IMR-90 (cell line): ENCODE results near the gene HPS4. TPM values are rescaled to one million over a fixed set of nuclear protein-coding genes. Genes with fewer than 3 reads are reported as not detected.

ENCODE experiments used
- ATAC-seq: fragments of 200-7000 bp; cut with Tn5 transposase; 2 replicates; pipeline ENCODE4 v1.9.1; 2020; ENCODE audit warnings: low read depth, mild to moderate bottlenecking, moderate library complexity
- BruUV-seq: library from RNA; stranded (reverse); fragments of 400-500 nt; replicated peaks from 2 replicates; lab custom pipeline; 2021; lab: Mats Ljungman, UMichigan
- CTCF ChIA-PET: fragments of 300-600 bp; formaldehyde crosslinking; extraction: SDS; loops from one replicate; lab custom pipeline; 2021; ENCODE audit warnings: antibody characterized with exemption; lab: Yijun Ruan, JAX
- POLR2A ChIA-PET: fragments of 300-600 bp; sonication (Branson Sonifier 250); formaldehyde crosslinking; loops from one replicate; lab custom pipeline; 2022; ENCODE audit warnings: antibody characterized with exemption; ENCODE audit not compliant: unreplicated experiment; lab: Charles Lee
- DNase-seq: peaks from one replicate; pipeline ENCODE4 v3.0.0; 2013
- H2AFZ ChIP-seq: replicated peaks from 2 replicates; pipeline ENCODE3; 2013; ENCODE audit warnings: low read length, mild to moderate bottlenecking; ENCODE audit not compliant: poor library complexity
- H2AK5ac ChIP-seq: 2 replicates; pipeline ENCODE4 v1.6.1; 2013; ENCODE audit warnings: low read depth, low read length, inconsistent platforms
- H2AK9ac ChIP-seq: replicated peaks from 2 replicates; pipeline ENCODE3; 2013; ENCODE audit warnings: mild to moderate bottlenecking, low read depth, low read length, moderate library complexity; ENCODE audit not compliant: poor library complexity
- H2BK120ac ChIP-seq: 2 replicates; pipeline ENCODE4 v1.6.1; 2013; ENCODE audit warnings: low read depth, low read length, inconsistent platforms
- H2BK15ac ChIP-seq: 3 replicates; pipeline ENCODE4 v1.6.1; 2013; ENCODE audit warnings: low read depth, low read length, inconsistent platforms
- H2BK20ac ChIP-seq: 2 replicates; pipeline ENCODE4 v1.6.1; 2013; ENCODE audit warnings: low read depth, mild to moderate bottlenecking, inconsistent platforms, low read length, moderate library complexity
- H2BK5ac ChIP-seq: 2 replicates; pipeline ENCODE4 v1.6.1; 2013; ENCODE audit warnings: mild to moderate bottlenecking, low read depth, low read length, inconsistent platforms; ENCODE audit not compliant: poor library complexity, severe bottlenecking
- H3K14ac ChIP-seq: replicated peaks from 2 replicates; pipeline ENCODE4 v1.6.1; 2013; ENCODE audit warnings: low read depth, low read length, inconsistent platforms
- H3K18ac ChIP-seq: 2 replicates; pipeline ENCODE4 v1.6.1; 2013; ENCODE audit warnings: low read depth, low read length, control low read depth
- H3K23ac ChIP-seq: 2 replicates; pipeline ENCODE4 v1.6.1; 2013; ENCODE audit warnings: low read depth, low read length, inconsistent platforms
- H3K27ac ChIP-seq: 2 replicates; pipeline ENCODE4 v1.5.1; 2013; ENCODE audit warnings: mild to moderate bottlenecking, control low read depth, low read length; ENCODE audit not compliant: insufficient read depth
- H3K27me3 ChIP-seq: 2 replicates; pipeline ENCODE4 v1.6.1; 2013; ENCODE audit warnings: low read length; ENCODE audit not compliant: control insufficient read depth, insufficient read depth
- H3K36me3 ChIP-seq: 2 replicates; pipeline ENCODE4 v1.6.1; 2013; ENCODE audit warnings: low read length, mixed read lengths; ENCODE audit not compliant: control insufficient read depth, insufficient read depth
- H3K4ac ChIP-seq: 2 replicates; pipeline ENCODE4 v1.6.1; 2013; ENCODE audit warnings: low read depth, low read length, inconsistent platforms
- H3K4me1 ChIP-seq: 2 replicates; pipeline ENCODE4 v1.6.1; 2013; ENCODE audit warnings: low read length, mixed read lengths; ENCODE audit not compliant: control insufficient read depth, insufficient read depth
- H3K4me2 ChIP-seq: 2 replicates; pipeline ENCODE4 v1.6.1; 2013; ENCODE audit warnings: low read depth, mild to moderate bottlenecking, control low read depth, low read length, moderate library complexity
- H3K4me3 ChIP-seq: 2 replicates; pipeline ENCODE4 v1.5.1; 2013; ENCODE audit warnings: low read depth, mild to moderate bottlenecking, control low read depth, low read length, moderate library complexity; ENCODE audit not compliant: insufficient read depth
- H3K56ac ChIP-seq: 2 replicates; pipeline ENCODE4 v1.6.1; 2013; ENCODE audit warnings: low read length, inconsistent platforms; ENCODE audit not compliant: insufficient read depth; ENCODE audit errors: extremely low read depth
- H3K79me1 ChIP-seq, 2 experiments: 2 replicates each; pipeline ENCODE4 v1.6.1; 2013; ENCODE audit warnings: low read length in 2 of 2, inconsistent platforms in 1 of 2, low read depth in 1 of 2
- H3K9ac ChIP-seq: 2 replicates; pipeline ENCODE4 v1.6.1; 2013; ENCODE audit warnings: low read depth, low read length, control low read depth
- H3K9me1 ChIP-seq: 2 replicates; pipeline ENCODE4 v1.6.1; 2013; ENCODE audit warnings: low read length, inconsistent platforms; ENCODE audit not compliant: insufficient read depth
- H3K9me3 ChIP-seq: 2 replicates; pipeline ENCODE4 v1.6.1; 2013; ENCODE audit warnings: low read length; ENCODE audit not compliant: control insufficient read depth, insufficient read depth
- H4K20me1 ChIP-seq: 2 replicates; pipeline ENCODE4 v1.6.1; 2013; ENCODE audit warnings: low read length, inconsistent platforms; ENCODE audit not compliant: insufficient read depth
- H4K5ac ChIP-seq: 2 replicates; pipeline ENCODE4 v1.6.1; 2013; ENCODE audit warnings: mild to moderate bottlenecking, low read depth, low read length, control low read depth
- H4K8ac ChIP-seq, 2 experiments: 2 replicates each; pipeline ENCODE4 v1.6.1; 2013; ENCODE audit warnings: low read depth in 2 of 2, low read length in 2 of 2, control low read depth in 1 of 2, inconsistent platforms in 1 of 2
- H4K91ac ChIP-seq: 2 replicates; pipeline ENCODE4 v1.6.1; 2013; ENCODE audit warnings: low read depth, low read length, inconsistent platforms; ENCODE audit not compliant: insufficient read depth
- BHLHE40 ChIP-seq: fragments of 150-350 bp; IDR thresholded peaks from 2 replicates; pipeline ENCODE4 v1.6.1; 2016; ENCODE audit warnings: mild to moderate bottlenecking, low read depth, low read length
- MAZ ChIP-seq: IDR thresholded peaks from 2 replicates; pipeline ENCODE4 v1.6.1; 2012; ENCODE audit warnings: low read depth, mild to moderate bottlenecking, low read length, improper control_type of control experiment, moderate library complexity, borderline replicate concordance
- MXI1 ChIP-seq: IDR thresholded peaks from 2 replicates; pipeline ENCODE4 v1.6.1; 2012; ENCODE audit warnings: low read depth, mild to moderate bottlenecking, low read length, moderate library complexity, borderline replicate concordance
- POLR2A ChIP-seq: IDR thresholded peaks from 2 replicates; pipeline ENCODE4 v1.6.1; 2012; ENCODE audit warnings: mild to moderate bottlenecking, low read depth, low read length
- RFX5 ChIP-seq: IDR thresholded peaks from 2 replicates; pipeline ENCODE4 v1.8.0; 2012; ENCODE audit warnings: low read depth, mild to moderate bottlenecking, low read length, moderate library complexity
- SMC3 ChIP-seq: fragments of 150-350 bp; IDR thresholded peaks from 2 replicates; pipeline ENCODE4 v1.6.1; 2016; ENCODE audit warnings: low read depth, mild to moderate bottlenecking, antibody characterized with exemption, low read length, moderate library complexity
- WGBS, 2 experiments: methylation state at CpG; one replicate each; pipeline versions ENCODE4 v1.1.5 to v1.1.7; 2013; ENCODE audit warnings: missing lambda C conversion rate in 2 of 2; ENCODE audit not compliant: insufficient read length in 1 of 2; ENCODE audit errors: extremely low coverage in 2 of 2; 5-methylcytosine and 5-hydroxymethylcytosine counted together
- dilution Hi-C: fragments of 300-500 bp; cut with HindIII; formaldehyde crosslinking; loops from one replicate; pipeline ENCODE4 v1.14.3; 2018; ENCODE audit warnings: low sequenced_read_pairs; ENCODE audit not compliant: unreplicated experiment
- in situ Hi-C: fragments of 300-500 bp; cut with MboI; formaldehyde crosslinking; loops from 3 replicates; pipeline ENCODE4 v1.14.3; 2019; ENCODE audit warnings: low sequenced_read_pairs, inconsistent platforms, mixed read lengths
- intact Hi-C: fragments of 100-400 bp; cut with micrococcal nuclease; formaldehyde crosslinking; loops from 2 replicates; pipeline ENCODE4 v1.10.0; 2022
- polyA plus RNA-seq, 3 experiments: library from polyadenylated mRNA; depleted of rRNA; stranded (reverse); fragments of >200 nt; gene quantifications; 2 replicates each; pipeline ENCODE4 v1.2.3, GENCODE V29; 2012; ENCODE audit warnings: low replicate concordance in 1 of 3
- total RNA-seq: library from RNA; depleted of rRNA; stranded (reverse); fragments of >200 nt; gene quantifications from 2 replicates; pipeline ENCODE4 v1.2.3, GENCODE V29; 2012
- TF ChIP-seq, protein P1 (sequence below): conservative IDR thresholded peaks from 2 replicates; pipeline ENCODE4 v1.5.1; 2012; ENCODE audit warnings: mild to moderate bottlenecking, low read depth, low read length, improper control_type of control experiment
- TF ChIP-seq, protein P2 (sequence below): fragments of 150-350 bp; IDR thresholded peaks from 2 replicates; pipeline ENCODE4 v1.6.1; 2017; ENCODE audit warnings: mild to moderate bottlenecking, antibody characterized with exemption, low read length, low read depth

The HPS4 gene
- total and polyA plus RNA-seq, 2 of the 4 experiments (the other 2 are of a cell fraction), result 15.8 to 19.0 TPM

DNA sequence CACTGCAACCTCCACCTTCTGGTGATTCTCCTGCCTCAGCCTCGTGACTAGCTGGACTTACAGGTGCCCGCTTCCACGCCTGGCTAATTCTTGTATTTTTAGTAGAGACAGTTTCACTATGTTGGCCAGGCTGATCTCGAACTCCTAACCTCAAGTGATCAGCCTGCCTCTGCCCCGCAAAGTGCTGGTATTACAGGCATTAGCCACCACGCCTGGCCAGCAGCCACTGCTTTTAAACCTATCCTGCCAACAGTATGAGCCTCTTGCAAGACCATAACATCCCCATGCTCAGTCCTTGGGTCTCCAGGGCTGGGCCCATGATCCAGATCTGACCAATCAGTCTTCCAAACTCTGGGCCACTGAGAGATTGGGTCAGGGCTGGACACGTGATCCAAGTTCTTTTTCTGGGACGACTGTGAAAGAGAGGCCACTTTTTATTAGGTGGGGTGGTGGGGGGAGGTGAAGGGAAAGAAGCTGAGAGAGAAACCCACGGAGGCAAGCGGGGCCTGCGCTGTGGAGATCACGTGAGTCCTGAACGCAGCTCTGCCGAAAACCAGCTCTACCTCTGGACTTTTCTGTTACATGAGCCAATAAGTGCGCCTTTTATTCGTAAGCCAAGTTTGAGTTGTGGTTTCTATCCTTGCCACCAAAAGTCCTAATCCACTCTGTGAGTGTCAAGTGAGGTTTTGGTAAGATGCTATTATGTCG, 36.6 kb downstream of the HPS4 start:
- no peaks in the 10 kb centered on the region for H3K9me3 ChIP-seq
- CTCF ChIA-PET, result no interaction called here
- no peaks in the 10 kb centered on the region for H3K9me1 ChIP-seq
- no peak overlapping the region for H3K9ac ChIP-seq
- no peaks in the 10 kb centered on the region for H3K79me1 ChIP-seq
- TF ChIP-seq, protein P1, sequence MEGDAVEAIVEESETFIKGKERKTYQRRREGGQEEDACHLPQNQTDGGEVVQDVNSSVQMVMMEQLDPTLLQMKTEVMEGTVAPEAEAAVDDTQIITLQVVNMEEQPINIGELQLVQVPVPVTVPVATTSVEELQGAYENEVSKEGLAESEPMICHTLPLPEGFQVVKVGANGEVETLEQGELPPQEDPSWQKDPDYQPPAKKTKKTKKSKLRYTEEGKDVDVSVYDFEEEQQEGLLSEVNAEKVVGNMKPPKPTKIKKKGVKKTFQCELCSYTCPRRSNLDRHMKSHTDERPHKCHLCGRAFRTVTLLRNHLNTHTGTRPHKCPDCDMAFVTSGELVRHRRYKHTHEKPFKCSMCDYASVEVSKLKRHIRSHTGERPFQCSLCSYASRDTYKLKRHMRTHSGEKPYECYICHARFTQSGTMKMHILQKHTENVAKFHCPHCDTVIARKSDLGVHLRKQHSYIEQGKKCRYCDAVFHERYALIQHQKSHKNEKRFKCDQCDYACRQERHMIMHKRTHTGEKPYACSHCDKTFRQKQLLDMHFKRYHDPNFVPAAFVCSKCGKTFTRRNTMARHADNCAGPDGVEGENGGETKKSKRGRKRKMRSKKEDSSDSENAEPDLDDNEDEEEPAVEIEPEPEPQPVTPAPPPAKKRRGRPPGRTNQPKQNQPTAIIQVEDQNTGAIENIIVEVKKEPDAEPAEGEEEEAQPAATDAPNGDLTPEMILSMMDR, result no peak
- no peak for TF ChIP-seq RFX5
- no peak for TF ChIP-seq BHLHE40
- no peak for TF ChIP-seq MXI1
- TF ChIP-seq MAZ, result no peak
- no peak for TF ChIP-seq POLR2A
- no peak for TF ChIP-seq SMC3
- TF ChIP-seq, protein P2, sequence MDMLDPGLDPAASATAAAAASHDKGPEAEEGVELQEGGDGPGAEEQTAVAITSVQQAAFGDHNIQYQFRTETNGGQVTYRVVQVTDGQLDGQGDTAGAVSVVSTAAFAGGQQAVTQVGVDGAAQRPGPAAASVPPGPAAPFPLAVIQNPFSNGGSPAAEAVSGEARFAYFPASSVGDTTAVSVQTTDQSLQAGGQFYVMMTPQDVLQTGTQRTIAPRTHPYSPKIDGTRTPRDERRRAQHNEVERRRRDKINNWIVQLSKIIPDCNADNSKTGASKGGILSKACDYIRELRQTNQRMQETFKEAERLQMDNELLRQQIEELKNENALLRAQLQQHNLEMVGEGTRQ, result no peak
- dilution Hi-C loops, result no loop called here
- H3K4ac ChIP-seq, result no peak overlapping the region
- no peaks in the 10 kb centered on the region for H3K27me3 ChIP-seq
- H3K18ac ChIP-seq, result no peak overlapping the region
- intact Hi-C loops, result no loop called here
- H4K8ac ChIP-seq, result no peak overlapping the region
- H4K20me1 ChIP-seq, result no peaks in the 10 kb centered on the region
- H3K23ac ChIP-seq, result no peak overlapping the region
- H2BK120ac ChIP-seq, result no peak overlapping the region
- no peaks in the 10 kb centered on the region; the same call in 1 of the 2 replicates for H3K4me1 ChIP-seq
- no peak overlapping the region for H3K4me3 ChIP-seq
- H2BK5ac ChIP-seq, result no peak overlapping the region
- no peak overlapping the region for H2BK15ac ChIP-seq
- no peak overlapping the region for H2AK5ac ChIP-seq
- H3K27ac ChIP-seq, result no peak overlapping the region
- no peak for DNase-seq
- no TSS peak for BruUV-seq
- peaks cover 7% of the 10 kb centered on the region for H3K36me3 ChIP-seq
- no peak overlapping the region for H2BK20ac ChIP-seq
- no peak overlapping the region for H3K4me2 ChIP-seq
- POLR2A ChIA-PET, result no interaction called here
- no peak overlapping the region for H2AFZ ChIP-seq
- H3K56ac ChIP-seq, result no peak overlapping the region
- in situ Hi-C loops, result no loop called here
- no peak overlapping the region for H4K91ac ChIP-seq
- no peak overlapping the region for H4K5ac ChIP-seq
- 76% methylated on average over 10 of the region's 17 CpGs; no CpG with 5 or more reads in 1 of the 2 experiments for WGBS, 2 experiments
- no peak overlapping the region for H3K14ac ChIP-seq
- no peak for ATAC-seq
- no peak overlapping the region for H2AK9ac ChIP-seq
